Dendritic cell treated with granulocyte-macrophage colony-stimulating factor and Interleukin-4, amounts not matched to agents 40 ng/mL and 50 ng/mL, for 4 days (primary cell): Measurements from ENCODE around the gene RRP1B.
A peak's percentile ranks its signal among the peaks of the same experiment; 100 is the strongest.
"Not testable (repeated sequence)": the region's sequence is repeated elsewhere in the genome, so short reads cannot be mapped to it uniquely, and the experiment has no call there.

Experiments used
- H3K27ac Mint-ChIP-seq: one replicate; pipeline ENCODE4 v1.8.0; 2022; ENCODE audit warnings: mild to moderate bottlenecking, mixed read lengths
- H3K27me3 Mint-ChIP-seq: one replicate; pipeline ENCODE4 v1.8.0; 2022; ENCODE audit warnings: mild to moderate bottlenecking, mixed read lengths
- H3K36me3 Mint-ChIP-seq: one replicate; pipeline ENCODE4 v1.8.0; 2022; ENCODE audit warnings: low read depth, mixed read lengths
- H3K4me1 Mint-ChIP-seq: one replicate; pipeline ENCODE4 v1.8.0; 2022; ENCODE audit warnings: low read depth, mixed read lengths
- H3K4me3 Mint-ChIP-seq: one replicate; pipeline ENCODE4 v1.8.0; 2022; ENCODE audit warnings: mild to moderate bottlenecking, moderate library complexity, mixed read lengths
- H3K9me3 Mint-ChIP-seq: one replicate; pipeline ENCODE4 v1.8.0; 2022; ENCODE audit warnings: mixed read lengths
- intact Hi-C: fragments of 100-400 bp; cut with micrococcal nuclease; formaldehyde crosslinking; loops from one replicate; pipeline ENCODE4 v1.15.0; 2022

The RRP1B gene

GRCh38 chr21:43703035-43703880 is 43.9 kb downstream of the RRP1B start:
- Mint-ChIP-seq H3K4me3 (peak overlapping the region; percentile 33), H3K27me3 (peaks cover 7% of the 10 kb centered on the region), H3K4me1 (peaks cover 42% of the 10 kb centered on the region), H3K27ac (peak overlapping the region; percentile 48), H3K36me3 (peaks cover 57% of the 10 kb centered on the region), H3K9me3 (no peaks in the 10 kb centered on the region)
- intact Hi-C loops: no loop called here

- H3K36me3 Mint-ChIP-seq: peaks cover 28% of the 10 kb centered on the region
- peaks cover 35% of the 10 kb centered on the region for H3K4me1 Mint-ChIP-seq
- no peaks in the 10 kb centered on the region for H3K9me3 Mint-ChIP-seq
- intact Hi-C loops: no loop called here
- no peak overlapping the region for H3K4me3 Mint-ChIP-seq
- peaks cover 6% of the 10 kb centered on the region for H3K27me3 Mint-ChIP-seq
- H3K27ac Mint-ChIP-seq: no peak overlapping the region
Measured at GRCh38 chr21:43707462-43707861, 48.1 kb downstream of the RRP1B start.

GRCh38 chr21:43708745-43709381 is 49.5 kb downstream of the RRP1B start:
- Mint-ChIP-seq H3K4me1 (peaks cover 28% of the 10 kb centered on the region), H3K27ac (no peak overlapping the region), H3K36me3 (peaks cover 16% of the 10 kb centered on the region), H3K27me3 (peaks cover 4% of the 10 kb centered on the region), H3K4me3 (no peak overlapping the region), H3K9me3 (no peaks in the 10 kb centered on the region)
- intact Hi-C loops: no loop called here

GRCh38 chr21:43712268-43712942 is 53.0 kb downstream of the RRP1B start:
- peaks cover 48% of the 10 kb centered on the region for H3K4me1 Mint-ChIP-seq
- intact Hi-C loops: no loop called here
- peak overlapping the region; percentile 84 for H3K27ac Mint-ChIP-seq
- no peak overlapping the region for H3K4me3 Mint-ChIP-seq
- peaks cover 16% of the 10 kb centered on the region for H3K36me3 Mint-ChIP-seq
- no peaks in the 10 kb centered on the region for H3K9me3 Mint-ChIP-seq
- peaks cover 20% of the 10 kb centered on the region for H3K27me3 Mint-ChIP-seq

- H3K4me1 Mint-ChIP-seq: peaks cover 53% of the 10 kb centered on the region
- peaks cover 15% of the 10 kb centered on the region for H3K36me3 Mint-ChIP-seq
- H3K27me3 Mint-ChIP-seq: peaks cover 24% of the 10 kb centered on the region
- intact Hi-C loops, H3K9me3 Mint-ChIP-seq, H3K4me3 Mint-ChIP-seq: not testable (repeated sequence)
- H3K27ac Mint-ChIP-seq: peak overlapping the region; percentile 84
Measured at GRCh38 chr21:43713123-43713522, 53.8 kb downstream of the RRP1B start.

- Mint-ChIP-seq H3K9me3 (no peaks in the 10 kb centered on the region), H3K27ac (peak overlapping the region; percentile 28), H3K4me3 (no peak overlapping the region), H3K4me1 (peaks cover 59% of the 10 kb centered on the region), H3K36me3 (peaks cover 21% of the 10 kb centered on the region), H3K27me3 (peaks cover 23% of the 10 kb centered on the region)
- intact Hi-C loops: loop anchor here (1.0 kb wide), 1 partner anchor 23 kb away; no protein-coding TSS in a partner anchor
Measured at GRCh38 chr21:43716376-43717165, 57.2 kb downstream of the RRP1B start.

- intact Hi-C loops: loop anchor here (1.0 kb wide), 1 partner anchor 24 kb away; no protein-coding TSS in a partner anchor
- peak overlapping the region; percentile 28 for H3K27ac Mint-ChIP-seq
- H3K36me3 Mint-ChIP-seq: peaks cover 29% of the 10 kb centered on the region
- H3K27me3 Mint-ChIP-seq: peaks cover 23% of the 10 kb centered on the region
- H3K4me3 Mint-ChIP-seq: no peak overlapping the region
- no peaks in the 10 kb centered on the region for H3K9me3 Mint-ChIP-seq
- H3K4me1 Mint-ChIP-seq: peaks cover 59% of the 10 kb centered on the region
Measured at GRCh38 chr21:43717166-43717853, 58.0 kb downstream of the RRP1B start.

- peaks cover 23% of the 10 kb centered on the region for H3K27me3 Mint-ChIP-seq
- intact Hi-C loops: loop anchor here (1.0 to 2.0 kb wide), 2 partner anchors 25 to 59 kb away; partner anchors contain the start of gene CSTB
- peaks cover 62% of the 10 kb centered on the region for H3K4me1 Mint-ChIP-seq
- H3K27ac Mint-ChIP-seq: peak overlapping the region; percentile 91
- peak overlapping the region; percentile 96 for H3K4me3 Mint-ChIP-seq
- H3K36me3 Mint-ChIP-seq: peaks cover 38% of the 10 kb centered on the region
- no peaks in the 10 kb centered on the region for H3K9me3 Mint-ChIP-seq
Measured at GRCh38 chr21:43717967-43718871, 58.9 kb downstream of the RRP1B start.

- Mint-ChIP-seq H3K4me1 (peaks cover 71% of the 10 kb centered on the region), H3K27me3 (peaks cover 23% of the 10 kb centered on the region), H3K4me3 (peak within 1 kb of the TSS; percentile 96), H3K9me3 (no peaks in the 10 kb centered on the region), H3K36me3 (peaks cover 47% of the 10 kb centered on the region), H3K27ac (peak within 1 kb of the TSS; percentile 91)
- intact Hi-C loops: loop anchor here (2.0 kb wide), 1 partner anchor 58 kb away; the partner anchor contains the start of gene CSTB
Measured at GRCh38 chr21:43718872-43719747, 59.8 kb downstream of the RRP1B start, which contains the start of gene PDXK. PDXK (plus strand) TSS chr21:43719129; CDS start chr21:43719295, 166 bp downstream.

GRCh38 chr21:43719748-43720538 is 60.6 kb downstream of the RRP1B start:
- Mint-ChIP-seq H3K4me1 (peaks cover 76% of the 10 kb centered on the region), H3K27ac (peak overlapping the region; percentile 91), H3K27me3 (peaks cover 23% of the 10 kb centered on the region), H3K4me3 (peak overlapping the region; percentile 96), H3K36me3 (peaks cover 55% of the 10 kb centered on the region), H3K9me3 (no peaks in the 10 kb centered on the region)
- intact Hi-C loops: loop anchor here (1.0 to 10.0 kb wide), 3 partner anchors 8 to 57 kb away; partner anchors contain the start of gene CSTB
